Trophoblast cell (in vitro differentiated cells and primary cell): Measurements from ENCODE around the gene ANKRD6.
A peak's percentile ranks its signal among the peaks of the same experiment; 100 is the strongest.

Experiments used
- DNase-seq, 2 donors: peaks; one replicate each; pipeline ENCODE4 v3.0.0-alpha.2; 2016
- H2AFZ ChIP-seq: 2 replicates; pipeline ENCODE4 v1.6.1; 2013; ENCODE audit warnings: low read length, moderate library complexity, mild to moderate bottlenecking; ENCODE audit not compliant: insufficient read depth, poor library complexity
- H2AK5ac ChIP-seq: 2 replicates; pipeline ENCODE4 v1.6.1; 2013; ENCODE audit warnings: mild to moderate bottlenecking, low read length
- H2BK120ac ChIP-seq: 2 replicates; pipeline ENCODE4 v1.6.1; 2013; ENCODE audit warnings: low read length, mild to moderate bottlenecking, moderate library complexity; ENCODE audit not compliant: insufficient read depth, poor library complexity
- H2BK12ac ChIP-seq: 2 replicates; pipeline ENCODE4 v1.6.1; 2013; ENCODE audit warnings: mild to moderate bottlenecking, low read length, moderate library complexity
- H2BK5ac ChIP-seq: 2 replicates; pipeline ENCODE4 v1.6.1; 2013; ENCODE audit warnings: low read length, low read depth, moderate library complexity, mild to moderate bottlenecking; ENCODE audit not compliant: poor library complexity
- H3K14ac ChIP-seq: 2 replicates; pipeline ENCODE4 v1.6.1; 2013; ENCODE audit warnings: mild to moderate bottlenecking, low read length
- H3K18ac ChIP-seq: 2 replicates; pipeline ENCODE4 v1.6.1; 2013; ENCODE audit warnings: mild to moderate bottlenecking, low read length
- H3K23ac ChIP-seq: 2 replicates; pipeline ENCODE4 v1.6.1; 2013; ENCODE audit warnings: low read length
- H3K27ac ChIP-seq: 2 replicates; pipeline ENCODE4 v1.5.1; 2013; ENCODE audit warnings: low read depth, mild to moderate bottlenecking, inconsistent platforms, low read length, moderate library complexity
- H3K27me3 ChIP-seq: 2 replicates; pipeline ENCODE4 v1.6.1; 2013; ENCODE audit warnings: inconsistent platforms, mild to moderate bottlenecking, low read length, moderate library complexity; ENCODE audit not compliant: insufficient read depth
- H3K36me3 ChIP-seq, 2 experiments: 1 replicate in 1 of 2; 2 replicates in 1 of 2; pipeline ENCODE4 v1.6.1; 2013; ENCODE audit warnings: low read length in 2 of 2, mild to moderate bottlenecking in 2 of 2, moderate library complexity in 1 of 2; ENCODE audit not compliant: insufficient read depth in 2 of 2, control insufficient read depth in 1 of 2
- H3K4ac ChIP-seq: 2 replicates; pipeline ENCODE4 v1.6.1; 2013; ENCODE audit warnings: low read depth, mild to moderate bottlenecking, low read length, moderate library complexity
- H3K4me1 ChIP-seq, 2 experiments: 1 replicate in 1 of 2; 2 replicates in 1 of 2; pipeline ENCODE4 v1.6.1; 2013; ENCODE audit warnings: low read length in 2 of 2, mild to moderate bottlenecking in 2 of 2, moderate library complexity in 1 of 2; ENCODE audit not compliant: insufficient read depth in 2 of 2, control insufficient read depth in 1 of 2
- H3K4me2 ChIP-seq: 2 replicates; pipeline ENCODE4 v1.6.1; 2013; ENCODE audit warnings: inconsistent platforms, mild to moderate bottlenecking, low read length, moderate library complexity
- H3K4me3 ChIP-seq: 2 replicates; pipeline ENCODE4 v1.5.1; 2013; ENCODE audit warnings: mild to moderate bottlenecking, low read depth, low read length, inconsistent platforms
- H3K79me1 ChIP-seq: one replicate; pipeline ENCODE4 v1.6.1; 2013; ENCODE audit warnings: low read length
- H3K79me2 ChIP-seq: 2 replicates; pipeline ENCODE4 v1.6.1; 2013; ENCODE audit warnings: low read length, mild to moderate bottlenecking; ENCODE audit not compliant: control insufficient read depth, insufficient read depth, poor library complexity
- H3K9ac ChIP-seq: 2 replicates; pipeline ENCODE4 v1.6.1; 2013; ENCODE audit warnings: mild to moderate bottlenecking, low read length
- H3K9me3 ChIP-seq: 2 replicates; pipeline ENCODE4 v1.6.1; 2013; ENCODE audit warnings: low read depth, mild to moderate bottlenecking, control low read depth, inconsistent platforms, low read length; ENCODE audit not compliant: insufficient read depth
- H4K12ac ChIP-seq: 2 replicates; pipeline ENCODE4 v1.6.1; 2013; ENCODE audit warnings: low read depth, mild to moderate bottlenecking, low read length, moderate library complexity
- H4K8ac ChIP-seq: 2 replicates; pipeline ENCODE4 v1.6.1; 2013; ENCODE audit warnings: low read depth, mild to moderate bottlenecking, low read length, moderate library complexity
- H4K91ac ChIP-seq: one replicate; pipeline ENCODE4 v1.6.1; 2013; ENCODE audit warnings: low read depth, mild to moderate bottlenecking, low read length, moderate library complexity
- WGBS: extraction: QIAGEN DNeasy Blood & Tissue Kit; methylation state at CpG from one replicate; pipeline ENCODE4 v1.1.7; 2013; ENCODE audit warnings: missing lambda C conversion rate; ENCODE audit not compliant: insufficient read length, insufficient coverage; ENCODE audit errors: extremely low coverage; 5-methylcytosine and 5-hydroxymethylcytosine counted together

Gene ANKRD6

DNA sequence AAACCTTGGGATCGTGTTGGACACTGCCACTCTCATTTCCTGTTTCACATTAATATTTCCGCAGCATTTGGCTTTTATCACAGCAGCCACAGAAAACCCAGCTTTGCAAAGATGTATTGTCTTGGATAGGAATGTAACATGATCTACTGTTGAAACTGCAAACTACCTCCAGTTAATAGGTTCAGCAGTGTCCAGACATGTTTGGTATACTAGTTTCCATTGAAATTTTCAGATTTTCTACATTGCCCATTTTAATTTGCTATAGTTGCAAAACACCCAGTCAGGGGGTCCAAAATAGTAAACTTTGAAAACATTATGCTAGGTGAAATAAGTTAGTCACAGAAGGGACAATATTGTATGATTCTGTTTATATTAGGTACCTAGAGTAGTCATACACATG, 3.3 kb downstream of the ANKRD6 start:
- Histone ChIP-seq H3K36me3 (peaks cover 0 to 1% of the 10 kb centered on the region in 2 experiments), H3K4ac (no peak overlapping the region), H4K8ac (no peak overlapping the region), H2BK12ac (no peak overlapping the region), H4K12ac (no peak overlapping the region), H3K9me3 (no peaks in the 10 kb centered on the region), H2BK120ac (no peak overlapping the region), H3K27ac (no peak overlapping the region), H3K18ac (no peak overlapping the region), H3K4me2 (no peak overlapping the region), H3K79me1 (peaks cover 7% of the 10 kb centered on the region), H2AFZ (no peak overlapping the region), H3K4me3 (no peak overlapping the region), H2BK5ac (no peak overlapping the region), H3K27me3 (no peaks in the 10 kb centered on the region), H3K14ac (no peak overlapping the region), H3K23ac (no peak overlapping the region), H3K79me2 (peaks cover 7% of the 10 kb centered on the region), H4K91ac (no peak overlapping the region), H2AK5ac (no peak overlapping the region), H3K4me1 (peaks cover 0 to 5% of the 10 kb centered on the region in 2 experiments), H3K9ac (no peak overlapping the region)
- no peak for DNase-seq
- WGBS = no CpG with 5 or more reads among the region's 2 CpGs

DNA sequence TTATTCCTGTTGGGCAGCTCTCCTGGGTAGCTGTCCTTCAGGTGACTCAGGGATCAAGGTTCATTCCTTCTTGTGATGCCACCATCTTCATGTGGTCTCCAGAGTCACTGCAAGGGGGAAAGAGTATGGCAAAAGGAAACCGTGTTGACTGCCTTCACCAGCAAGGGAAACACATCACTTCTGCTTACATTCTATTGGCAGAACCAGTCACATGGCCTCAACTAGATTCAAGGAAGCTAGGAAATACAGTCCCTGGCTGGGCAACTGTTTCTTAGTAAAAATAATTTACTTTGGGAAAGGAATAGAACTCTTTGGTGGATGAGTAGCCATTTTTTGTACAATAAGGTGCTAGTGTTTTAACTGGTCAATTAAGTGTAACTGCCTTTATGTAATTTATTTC, 5.3 kb downstream of the ANKRD6 start:
- Histone ChIP-seq H3K9ac (no peak overlapping the region), H3K79me1 (peaks cover 4% of the 10 kb centered on the region), H2BK5ac (no peak overlapping the region), H3K4me1 (peaks cover 0 to 5% of the 10 kb centered on the region in 2 experiments), H3K27ac (no peak overlapping the region), H2AFZ (no peak overlapping the region), H3K4me2 (no peak overlapping the region), H3K23ac (no peak overlapping the region), H3K9me3 (no peaks in the 10 kb centered on the region), H4K12ac (no peak overlapping the region), H2BK12ac (no peak overlapping the region), H3K14ac (no peak overlapping the region), H3K4ac (no peak overlapping the region), H3K36me3 (peaks cover 0 to 1% of the 10 kb centered on the region in 2 experiments), H2BK120ac (no peak overlapping the region), H4K8ac (no peak overlapping the region), H3K4me3 (no peak overlapping the region), H3K79me2 (peaks cover 4% of the 10 kb centered on the region), H2AK5ac (no peak overlapping the region), H3K18ac (no peak overlapping the region), H4K91ac (no peak overlapping the region), H3K27me3 (no peaks in the 10 kb centered on the region)
- DNase-seq = peak in 1 of 2 donors; percentile 20
- WGBS = no CpG with 5 or more reads among the region's 1 CpG

DNA sequence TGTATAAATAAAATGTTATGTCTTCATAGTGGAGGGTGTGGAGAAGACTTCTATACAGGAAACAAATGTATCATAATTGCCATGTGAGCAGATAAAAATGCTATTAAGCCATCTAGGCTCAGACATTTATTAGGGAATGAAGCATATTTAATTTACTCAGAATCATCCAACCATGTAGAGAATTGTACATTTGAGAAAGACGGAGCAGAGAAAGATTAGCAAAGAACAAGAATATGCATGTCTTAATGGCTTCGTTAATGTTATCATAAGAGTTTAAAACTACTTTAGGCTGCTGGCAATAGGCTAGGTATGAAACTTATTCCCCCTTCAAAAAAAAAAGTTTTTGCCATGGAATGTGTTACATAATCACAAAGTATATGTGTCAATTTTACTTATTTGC, 6.1 kb downstream of the ANKRD6 start:
- Histone ChIP-seq H3K36me3 (peaks cover 0 to 1% of the 10 kb centered on the region in 2 experiments), H3K14ac (no peak overlapping the region), H3K79me1 (no peaks in the 10 kb centered on the region), H4K91ac (no peak overlapping the region), H2AFZ (no peak overlapping the region), H3K79me2 (no peaks in the 10 kb centered on the region), H2BK12ac (no peak overlapping the region), H4K8ac (no peak overlapping the region), H3K4me2 (no peak overlapping the region), H3K4me3 (no peak overlapping the region), H2BK5ac (no peak overlapping the region), H2BK120ac (no peak overlapping the region), H3K4me1 (peaks cover 0 to 5% of the 10 kb centered on the region in 2 experiments), H3K9me3 (no peaks in the 10 kb centered on the region), H2AK5ac (no peak overlapping the region), H4K12ac (no peak overlapping the region), H3K27ac (no peak overlapping the region), H3K23ac (no peak overlapping the region), H3K27me3 (no peaks in the 10 kb centered on the region), H3K18ac (no peak overlapping the region), H3K4ac (no peak overlapping the region), H3K9ac (no peak overlapping the region)
- no CpG with 5 or more reads among the region's 2 CpGs for WGBS
- no peak for DNase-seq

DNA sequence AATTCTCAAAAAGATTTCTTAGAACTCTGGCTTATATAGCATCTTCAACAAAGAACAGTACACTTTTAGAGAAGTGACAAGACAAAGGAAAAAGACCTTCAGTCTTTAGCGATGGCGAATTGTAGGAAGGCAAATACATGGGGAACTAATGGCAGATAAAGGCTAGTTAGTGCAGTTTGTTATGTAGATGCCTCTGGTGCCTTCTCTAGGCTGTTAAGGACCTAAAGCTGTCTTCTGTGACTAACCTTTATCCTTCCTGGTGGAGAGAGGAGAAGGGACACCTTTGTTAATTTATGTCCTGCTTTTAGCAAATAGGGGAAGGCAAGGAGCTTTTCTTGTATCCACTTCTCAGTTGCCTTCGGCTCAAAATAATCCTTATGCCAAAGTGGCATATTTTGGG, 7.2 kb downstream of the ANKRD6 start:
- no peak overlapping the region for H3K27ac ChIP-seq
- no peak overlapping the region for H2BK120ac ChIP-seq
- no peaks in the 10 kb centered on the region for H3K27me3 ChIP-seq
- no peak overlapping the region for H3K9ac ChIP-seq
- H3K23ac ChIP-seq = no peak overlapping the region
- no peak overlapping the region for H4K8ac ChIP-seq
- H3K9me3 ChIP-seq = no peaks in the 10 kb centered on the region
- no peak overlapping the region for H2AK5ac ChIP-seq
- DNase-seq = no peak
- H3K14ac ChIP-seq = no peak overlapping the region
- H3K4ac ChIP-seq = no peak overlapping the region
- H3K4me1 ChIP-seq = no peaks in the 10 kb centered on the region
- H4K12ac ChIP-seq = no peak overlapping the region
- H3K4me2 ChIP-seq = no peak overlapping the region
- no peak overlapping the region for H2BK12ac ChIP-seq
- peaks cover 0 to 1% of the 10 kb centered on the region in 2 experiments for H3K36me3 ChIP-seq
- no CpG with 5 or more reads among the region's 3 CpGs for WGBS
- no peak overlapping the region for H3K18ac ChIP-seq
- no peaks in the 10 kb centered on the region for H3K79me1 ChIP-seq
- H2AFZ ChIP-seq = no peak overlapping the region
- H4K91ac ChIP-seq = no peak overlapping the region
- no peak overlapping the region for H2BK5ac ChIP-seq
- no peak overlapping the region for H3K4me3 ChIP-seq
- no peaks in the 10 kb centered on the region for H3K79me2 ChIP-seq
